Measurements from ENCODE around the gene SLCO3A1. TPM values are rescaled to one million over a fixed set of nuclear protein-coding genes. Genes with fewer than 3 reads are reported as not detected.

The SLCO3A1 gene
- total RNA-seq, 2 experiments from 2014 or later = 8.5 to 40.0 TPM

DNA sequence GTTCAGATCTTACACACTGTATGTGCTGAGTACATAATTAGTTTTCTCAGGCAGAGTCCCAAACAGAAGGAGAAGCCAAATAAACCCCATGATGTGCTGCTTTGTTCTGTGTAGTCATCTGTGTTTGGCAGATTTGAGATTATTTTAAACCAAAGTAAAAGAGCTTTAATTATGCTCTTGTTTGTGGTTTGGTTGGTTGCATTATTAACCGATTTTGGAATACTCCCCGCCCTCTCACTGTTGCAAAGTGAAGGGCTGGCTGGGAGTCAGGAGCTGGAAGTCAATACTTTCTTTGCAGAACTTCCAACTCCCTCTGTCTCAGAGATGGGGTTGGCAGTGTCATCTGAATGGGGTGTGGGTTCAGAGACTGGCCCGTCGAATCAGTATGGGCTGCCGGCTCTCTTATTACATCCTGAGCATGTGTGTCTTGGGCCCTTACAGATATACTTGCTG is 34.4 kb downstream of the SLCO3A1 start:
- Histone ChIP-seq H3K4me3 (ENCODE audit: low read depth, low read length, poor library complexity, severe bottlenecking) (no peak overlapping the region), H4K20me1 (ENCODE audit: insufficient read depth, low read length) (no peaks in the 10 kb centered on the region; the same call in none of the 2 replicates), H3K9me3 (ENCODE audit: low read length) (no peaks in the 10 kb centered on the region), H3K9me2 (ENCODE audit: insufficient read depth, low read length) (no peaks in the 10 kb centered on the region), H3K4me2 (ENCODE audit: low read length) (no peak overlapping the region), H3K4me1 (ENCODE audit: insufficient read depth, low read length, poor library complexity, severe bottlenecking) (peaks cover 18% of the 10 kb centered on the region), H2AFZ (ENCODE audit: low read length) (no peak overlapping the region), H3K27ac (ENCODE audit: low read depth, low read length, poor library complexity, severe bottlenecking) (no peak overlapping the region), H3K79me2 (ENCODE audit: insufficient read depth, low read depth, low read length) (0 out of 2 replicates have a peak, but pooled peaks cover 8% of the 10 kb centered on the region), H3K36me3 (ENCODE audit: insufficient read depth, low read length) (peaks cover 8% of the 10 kb centered on the region)
- no TSS peak for BruUV-seq (replicated peaks)
- DNase-seq (ENCODE audit: low spot score) = no peak
- ChIA-PET CTCF (ENCODE audit: unreplicated experiment) (interaction anchor here (1.3 kb wide), 1 partner anchor 10 kb away, joined by 3 read pairs; no protein-coding TSS in a partner anchor), POLR2A (interaction anchor here (1.4 to 2.1 kb wide), 2 partner anchors 8 to 45 kb away, joined by 3 to 5 read pairs; no protein-coding TSS in a partner anchor)
- intact Hi-C loops (cut with micrococcal nuclease; ENCODE audit: unreplicated experiment) = no loop called here
- TF ChIP-seq CTCF (conservative IDR thresholded peaks at IDR 0.05; ENCODE audit: low read length) (no peak), EZH2phosphoT487 (IDR thresholded peaks at IDR 0.05; ENCODE audit: borderline replicate concordance, low read depth, low read length) (no peak)

DNA sequence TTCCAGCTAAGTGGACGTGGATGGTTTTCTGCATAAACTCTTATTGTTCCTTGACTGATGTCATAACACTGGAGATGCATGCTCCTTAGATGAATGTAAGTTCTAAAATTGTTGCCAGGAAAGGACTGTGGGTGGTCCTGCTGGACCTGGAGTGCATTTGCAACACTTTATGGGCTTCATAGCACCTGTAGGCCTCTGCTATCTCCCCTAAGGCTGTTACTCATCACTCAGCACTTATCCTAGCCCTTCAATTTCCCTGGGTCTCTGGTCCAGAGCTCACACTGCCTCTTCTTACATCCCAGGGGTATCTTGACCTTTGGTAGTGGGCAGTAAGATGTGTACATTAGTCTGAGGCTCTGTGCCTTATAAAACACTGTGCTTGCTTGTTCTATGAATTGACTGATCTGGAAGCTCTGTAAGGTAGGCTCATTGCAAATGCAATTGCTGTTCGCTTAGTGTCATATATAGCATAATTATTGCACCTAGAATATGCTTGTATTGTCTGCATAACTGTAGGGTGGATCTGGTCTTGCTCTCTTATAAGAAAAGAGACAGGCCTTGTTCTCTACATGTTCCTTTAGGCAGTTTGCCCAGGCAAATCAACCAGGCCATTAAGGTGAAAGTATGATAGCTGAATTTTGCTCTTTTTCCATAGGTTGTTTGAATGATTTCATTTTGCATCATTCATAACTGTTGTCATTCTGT is 35.8 kb downstream of the SLCO3A1 start:
- Histone ChIP-seq H4K20me1 (ENCODE audit: insufficient read depth, low read length) (no peaks in the 10 kb centered on the region; the same call in none of the 2 replicates), H3K4me3 (ENCODE audit: low read depth, low read length, poor library complexity, severe bottlenecking) (no peak overlapping the region), H3K4me1 (ENCODE audit: insufficient read depth, low read length, poor library complexity, severe bottlenecking) (peaks cover 18% of the 10 kb centered on the region), H3K9me2 (ENCODE audit: insufficient read depth, low read length) (no peaks in the 10 kb centered on the region), H3K4me2 (ENCODE audit: low read length) (no peak overlapping the region), H3K79me2 (ENCODE audit: insufficient read depth, low read depth, low read length) (0 out of 2 replicates have a peak, but pooled peaks cover 8% of the 10 kb centered on the region), H3K36me3 (ENCODE audit: insufficient read depth, low read length) (peaks cover 8% of the 10 kb centered on the region), H3K9me3 (ENCODE audit: low read length) (no peaks in the 10 kb centered on the region), H2AFZ (ENCODE audit: low read length) (no peak overlapping the region), H3K27ac (ENCODE audit: low read depth, low read length, poor library complexity, severe bottlenecking) (no peak overlapping the region)
- DNase-seq (ENCODE audit: low spot score) = no peak
- BruUV-seq (replicated peaks) = no TSS peak
- ChIA-PET CTCF (ENCODE audit: unreplicated experiment) (no interaction called here), POLR2A (interaction anchor here (0.5 to 1.4 kb wide), 3 partner anchors 13 to 155 kb away, joined by 3 read pairs; no protein-coding TSS in a partner anchor)
- TF ChIP-seq CTCF (conservative IDR thresholded peaks at IDR 0.05; ENCODE audit: low read length) = no peak
- no peak for TF ChIP-seq EZH2phosphoT487 (IDR thresholded peaks at IDR 0.05; ENCODE audit: borderline replicate concordance, low read depth, low read length)
- intact Hi-C loops (cut with micrococcal nuclease; ENCODE audit: unreplicated experiment) = no loop called here

GRCh38 chr15:91890614-91891013 is 37.1 kb downstream of the SLCO3A1 start:
- no peak for DNase-seq (ENCODE audit: low spot score)
- ChIA-PET POLR2A (interaction anchor here (0.5 to 0.9 kb wide), 2 partner anchors 12 to 116 kb away, joined by 3 to 6 read pairs; no protein-coding TSS in a partner anchor), CTCF (ENCODE audit: unreplicated experiment) (interaction anchor here (0.6 kb wide), 1 partner anchor 206 kb away, joined by 3 read pairs; no protein-coding TSS in a partner anchor)
- intact Hi-C loops (cut with micrococcal nuclease; ENCODE audit: unreplicated experiment) = no loop called here
- Histone ChIP-seq H4K20me1 (ENCODE audit: insufficient read depth, low read length) (no peaks in the 10 kb centered on the region; the same call in none of the 2 replicates), H3K79me2 (ENCODE audit: insufficient read depth, low read depth, low read length) (0 out of 2 replicates have a peak, but pooled peaks cover 8% of the 10 kb centered on the region), H2AFZ (ENCODE audit: low read length) (no peak overlapping the region), H3K4me3 (ENCODE audit: low read depth, low read length, poor library complexity, severe bottlenecking) (no peak overlapping the region), H3K9me2 (ENCODE audit: insufficient read depth, low read length) (no peaks in the 10 kb centered on the region), H3K4me2 (ENCODE audit: low read length) (no peak overlapping the region), H3K27ac (ENCODE audit: low read depth, low read length, poor library complexity, severe bottlenecking) (no peak overlapping the region), H3K4me1 (ENCODE audit: insufficient read depth, low read length, poor library complexity, severe bottlenecking) (peaks cover 18% of the 10 kb centered on the region), H3K36me3 (ENCODE audit: insufficient read depth, low read length) (peaks cover 8% of the 10 kb centered on the region), H3K9me3 (ENCODE audit: low read length) (no peaks in the 10 kb centered on the region)
- BruUV-seq (replicated peaks) = no TSS peak
- TF ChIP-seq EZH2phosphoT487 (IDR thresholded peaks at IDR 0.05; ENCODE audit: borderline replicate concordance, low read depth, low read length) (no peak), CTCF (conservative IDR thresholded peaks at IDR 0.05; ENCODE audit: low read length) (no peak)
